Panc1 (cell line): ENCODE results near the gene EML6. TPM values are rescaled to one million over a fixed set of nuclear protein-coding genes. Genes with fewer than 3 reads are reported as not detected.

Experiments
- ATAC-seq: fragments of 200-7000 bp; cut with Tn5 transposase; 2 replicates; pipeline ENCODE4 v1.9.1; 2020; ENCODE audit warnings: mild to moderate bottlenecking, moderate library complexity
- BruUV-seq: library from RNA; stranded (reverse); fragments of 400-500 nt; replicated peaks from 2 replicates; lab custom pipeline; 2021; lab: Mats Ljungman, UMichigan
- CTCF ChIA-PET: fragments of 300-600 bp; sonication (Branson Sonifier 250); formaldehyde crosslinking; loops from one replicate; lab custom pipeline; 2022; ENCODE audit warnings: antibody characterized with exemption; lab: Charles Lee
- POLR2A ChIA-PET: fragments of 300-600 bp; sonication (Branson Sonifier 250); formaldehyde crosslinking; loops from one replicate; lab custom pipeline; 2022; ENCODE audit warnings: antibody characterized with exemption; lab: Charles Lee
- DNase-seq: peaks from one replicate; pipeline ENCODE4 v3.0.0-alpha.2; 2010; ENCODE audit warnings: low read depth, low spot score
- H3K27ac ChIP-seq: 2 replicates; pipeline ENCODE4 v1.5.1; 2011; ENCODE audit warnings: mild to moderate bottlenecking, low read length, inconsistent platforms
- H3K27me3 ChIP-seq: fragments of 200-500 bp; sonication (Bioruptor generic); 2 replicates; pipeline ENCODE4 v1.6.0; 2014; ENCODE audit warnings: low read length, inconsistent platforms; ENCODE audit not compliant: control insufficient read depth, insufficient read depth
- H3K36me3 ChIP-seq: fragments of 200-500 bp; sonication (Bioruptor generic); 2 replicates; pipeline ENCODE4 v1.5.1; 2014; ENCODE audit warnings: inconsistent platforms, mild to moderate bottlenecking, low read length, moderate library complexity; ENCODE audit not compliant: control insufficient read depth, insufficient read depth
- H3K4me1 ChIP-seq: 2 replicates; pipeline ENCODE4 v1.5.1; 2011; ENCODE audit warnings: inconsistent platforms, mild to moderate bottlenecking, low read length, moderate library complexity; ENCODE audit not compliant: control insufficient read depth, insufficient read depth
- H3K4me3 ChIP-seq, 2 experiments: 2 replicates each; pipeline ENCODE4 v1.5.1; 2011 to 2012; ENCODE audit warnings: low read depth in 2 of 2, low read length in 2 of 2, mild to moderate bottlenecking in 2 of 2, inconsistent platforms in 1 of 2, moderate library complexity in 1 of 2
- H3K9me3 ChIP-seq: fragments of 200-500 bp; sonication (Bioruptor generic); 2 replicates; pipeline ENCODE4 v1.5.1; 2014; ENCODE audit warnings: low read depth, mild to moderate bottlenecking, inconsistent platforms, low read length, moderate library complexity; ENCODE audit not compliant: control insufficient read depth, insufficient read depth
- CTCF ChIP-seq: fragments of 450-650 bp; IDR thresholded peaks from 2 replicates; pipeline ENCODE4 v1.5.1; 2017; ENCODE audit warnings: mild to moderate bottlenecking
- POLR2AphosphoS5 ChIP-seq: IDR thresholded peaks from 2 replicates; pipeline ENCODE4 v1.6.1; 2012; ENCODE audit warnings: mild to moderate bottlenecking, low read depth, low read length, moderate library complexity
- REST ChIP-seq, 2 experiments: IDR thresholded peaks; 2 replicates each; pipeline ENCODE4 v1.6.1; 2011 to 2012; ENCODE audit warnings: low read depth in 2 of 2, control low read depth in 1 of 2, low read length in 1 of 2, mild to moderate bottlenecking in 1 of 2, moderate library complexity in 1 of 2; ENCODE audit not compliant: insufficient read depth in 1 of 2
- SIN3A ChIP-seq: IDR thresholded peaks from 2 replicates; pipeline ENCODE4 v1.6.1; 2012; ENCODE audit warnings: low read depth, mild to moderate bottlenecking, low read length, moderate library complexity, borderline replicate concordance; ENCODE audit not compliant: insufficient read depth
- TCF7L2 ChIP-seq: IDR thresholded peaks from 2 replicates; pipeline ENCODE4 v1.6.1; 2011; ENCODE audit warnings: mild to moderate bottlenecking, low read depth, low read length, inconsistent platforms
- in situ Hi-C: cut with HindIII; loops from 2 replicates; pipeline ENCODE4 v1.10.0; 2016; ENCODE audit warnings: low sequenced_read_pairs, low pct_unique_long_range_greater_than_20kb
- intact Hi-C: fragments of 100-400 bp; cut with micrococcal nuclease; formaldehyde crosslinking; loops from one replicate; pipeline ENCODE4 v1.10.0; 2022; ENCODE audit not compliant: unreplicated experiment
- total RNA-seq: library from RNA; stranded (reverse); gene quantifications from one replicate; pipeline ENCODE4 v1.2.1, GENCODE V29; 2021; ENCODE audit not compliant: unreplicated experiment

The EML6 gene
- total RNA-seq, 1 experiment from 2014 or later = 6.3 TPM

- Histone ChIP-seq H3K36me3 (no peaks in the 10 kb centered on the region), H3K4me1 (peaks cover 12% of the 10 kb centered on the region), H3K27me3 (no peaks in the 10 kb centered on the region), H3K9me3 (peaks cover 5% of the 10 kb centered on the region; the same call in 1 of the 2 replicates), H3K4me3 (no peak overlapping the region), H3K27ac (no peak overlapping the region)
- DNase-seq (no peak), ATAC-seq (no peak)
- in situ Hi-C loops = no loop called here
- intact Hi-C loops = no loop called here
- POLR2A ChIA-PET = no interaction called here
- no peak for TF ChIP-seq POLR2AphosphoS5
- TF ChIP-seq TCF7L2 = no peak
- TF ChIP-seq CTCF = no peak
- TF ChIP-seq SIN3A = no peak
- TF ChIP-seq REST (IDR thresholded peaks at IDR 0.05; ENCODE audit: insufficient read depth in 1 of 2, low read depth in 2 of 2, low read length in 1 of 2) = no peak
- CTCF ChIA-PET = no interaction called here
- BruUV-seq = no TSS peak
These were observed 172.3 kb downstream of the EML6 start for GRCh38 chr2:54895730-54896129.

GRCh38 chr2:54897420-54898310, 174.2 kb downstream of the EML6 start:
- Histone ChIP-seq H3K27ac (peak overlapping the region; percentile 94; the same call in 1 of the 2 replicates), H3K4me3 (no peak overlapping the region), H3K4me1 (peaks cover 12% of the 10 kb centered on the region), H3K36me3 (no peaks in the 10 kb centered on the region), H3K9me3 (peaks cover 5% of the 10 kb centered on the region; the same call in 1 of the 2 replicates), H3K27me3 (no peaks in the 10 kb centered on the region)
- no peak for DNase-seq
- CTCF ChIA-PET = interaction anchor here (0.7 kb wide), 1 partner anchor 172 kb away, joined by 3 read pairs; no protein-coding TSS in a partner anchor
- BruUV-seq = no TSS peak
- ATAC-seq = no peak
- in situ Hi-C loops = no loop called here
- TF ChIP-seq REST (IDR thresholded peaks at IDR 0.05; ENCODE audit: insufficient read depth in 1 of 2, low read depth in 2 of 2, low read length in 1 of 2) (no peak), SIN3A (no peak), POLR2AphosphoS5 (no peak), CTCF (no peak), TCF7L2 (no peak)
- POLR2A ChIA-PET = interaction anchor here (0.6 kb wide), 1 partner anchor 60 kb away, joined by 3 read pairs; no protein-coding TSS in a partner anchor
- intact Hi-C loops = no loop called here
